Type B pancreatic cell (in vitro differentiated cells): Measurements from ENCODE around the gene VAV1. TPM values are rescaled to one million over a fixed set of nuclear protein-coding genes. Genes with fewer than 3 reads are reported as not detected.
"Not testable (repeated sequence)": the region's sequence is repeated elsewhere in the genome, so short reads cannot be mapped to it uniquely, and the experiment has no call there.

ENCODE experiments used
- DNase-seq: peaks from one replicate; pipeline ENCODE4 v3.0.0; 2021; ENCODE audit warnings: mixed read lengths; ENCODE audit not compliant: unreplicated experiment; ENCODE audit errors: extremely low spot score
- H3K27ac Mint-ChIP-seq: 2 replicates; pipeline ENCODE4 v1.8.0; 2021; ENCODE audit warnings: mild to moderate bottlenecking, mixed read lengths
- H3K27me3 Mint-ChIP-seq: 2 replicates; pipeline ENCODE4 v1.8.0; 2021; ENCODE audit warnings: mixed read lengths
- H3K36me3 Mint-ChIP-seq: 2 replicates; pipeline ENCODE4 v1.8.0; 2021; ENCODE audit warnings: mixed read lengths
- H3K4me1 Mint-ChIP-seq: one replicate; pipeline ENCODE4 v1.8.0; 2021; ENCODE audit warnings: mixed read lengths; ENCODE audit not compliant: unreplicated experiment
- H3K4me3 Mint-ChIP-seq: 2 replicates; pipeline ENCODE4 v1.8.0; 2021; ENCODE audit warnings: mild to moderate bottlenecking, mixed read lengths
- H3K9me3 Mint-ChIP-seq: 2 replicates; pipeline ENCODE4 v1.8.0; 2021; ENCODE audit warnings: mixed read lengths
- total RNA-seq: library from RNA; stranded (reverse); gene quantifications from 2 replicates; pipeline ENCODE4 v1.2.1, GENCODE V29; 2021; ENCODE audit warnings: low replicate concordance
- TF ChIP-seq, protein P1 (sequence below): fragments of 200-600 bp; sonication (generic); conservative IDR thresholded peaks from 2 replicates; pipeline ENCODE4 v1.5.0; 2021; ENCODE audit warnings: antibody characterized with exemption, mild to moderate bottlenecking

VAV1 gene
- total RNA-seq, 1 donor from 2014 or later = not detected

DNA sequence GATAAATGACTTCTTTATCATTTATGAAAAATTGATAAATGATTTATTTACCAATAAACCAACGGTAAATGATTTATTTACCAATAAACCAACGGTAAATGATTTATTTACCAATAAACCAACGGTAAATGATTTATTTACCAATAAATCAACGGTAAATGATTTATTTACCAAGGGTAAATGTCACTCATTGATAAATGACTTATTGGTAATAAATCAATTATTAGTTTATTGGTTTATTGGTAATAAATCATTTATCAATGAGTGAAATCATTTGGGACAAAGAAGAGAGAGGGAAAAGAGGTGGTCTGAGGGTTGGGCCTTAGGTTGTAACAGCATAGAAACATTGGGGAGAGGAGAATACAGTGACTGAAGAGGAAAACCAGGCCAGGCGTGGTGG is 21.5 kb downstream of the VAV1 start:
- Mint-ChIP-seq H3K4me1 (no peaks in the 10 kb centered on the region), H3K27ac (no peak overlapping the region), H3K4me3 (no peak overlapping the region), H3K9me3 (peaks cover 8% of the 10 kb centered on the region), H3K36me3 (no peaks in the 10 kb centered on the region), H3K27me3 (peaks cover 4% of the 10 kb centered on the region)
- TF ChIP-seq, protein P1, sequence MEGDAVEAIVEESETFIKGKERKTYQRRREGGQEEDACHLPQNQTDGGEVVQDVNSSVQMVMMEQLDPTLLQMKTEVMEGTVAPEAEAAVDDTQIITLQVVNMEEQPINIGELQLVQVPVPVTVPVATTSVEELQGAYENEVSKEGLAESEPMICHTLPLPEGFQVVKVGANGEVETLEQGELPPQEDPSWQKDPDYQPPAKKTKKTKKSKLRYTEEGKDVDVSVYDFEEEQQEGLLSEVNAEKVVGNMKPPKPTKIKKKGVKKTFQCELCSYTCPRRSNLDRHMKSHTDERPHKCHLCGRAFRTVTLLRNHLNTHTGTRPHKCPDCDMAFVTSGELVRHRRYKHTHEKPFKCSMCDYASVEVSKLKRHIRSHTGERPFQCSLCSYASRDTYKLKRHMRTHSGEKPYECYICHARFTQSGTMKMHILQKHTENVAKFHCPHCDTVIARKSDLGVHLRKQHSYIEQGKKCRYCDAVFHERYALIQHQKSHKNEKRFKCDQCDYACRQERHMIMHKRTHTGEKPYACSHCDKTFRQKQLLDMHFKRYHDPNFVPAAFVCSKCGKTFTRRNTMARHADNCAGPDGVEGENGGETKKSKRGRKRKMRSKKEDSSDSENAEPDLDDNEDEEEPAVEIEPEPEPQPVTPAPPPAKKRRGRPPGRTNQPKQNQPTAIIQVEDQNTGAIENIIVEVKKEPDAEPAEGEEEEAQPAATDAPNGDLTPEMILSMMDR = no peak
- DNase-seq = no peak

DNA sequence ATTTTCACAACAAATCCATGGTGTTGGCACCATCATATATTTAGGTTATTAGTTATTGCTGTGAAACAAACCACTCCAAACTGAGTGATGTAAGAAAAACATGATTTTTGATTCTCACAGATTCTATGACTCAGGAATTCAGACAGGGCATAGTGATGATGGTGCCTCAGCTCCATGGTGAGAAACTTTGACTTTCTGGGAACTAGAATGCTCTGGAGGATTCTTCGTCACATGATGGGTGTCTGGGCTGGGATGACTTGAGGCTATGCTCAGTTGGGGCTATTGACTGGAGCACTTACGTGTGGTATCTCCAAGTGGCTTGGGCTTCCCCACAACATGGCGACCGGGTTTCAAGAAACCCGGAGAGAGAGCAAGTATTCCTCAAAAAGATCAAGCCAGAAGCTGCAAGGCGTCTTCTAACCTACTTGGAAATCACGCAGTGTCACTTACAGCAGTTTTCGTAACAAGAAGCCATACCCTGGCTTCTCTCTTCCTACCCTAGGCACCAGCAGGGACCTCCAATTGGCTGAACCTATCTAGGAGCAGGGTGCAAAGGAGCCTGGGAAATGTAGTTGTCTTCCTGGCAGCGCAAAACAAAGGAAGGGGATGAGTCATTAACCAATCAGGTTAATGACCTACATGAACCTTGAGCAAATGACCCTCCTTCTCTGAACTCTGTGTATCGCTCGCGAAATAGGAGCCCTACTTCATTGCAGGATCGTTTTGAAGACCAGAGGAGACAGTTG is 22.4 kb downstream of the VAV1 start:
- H3K27ac Mint-ChIP-seq = no peak overlapping the region
- peaks cover 4% of the 10 kb centered on the region for H3K27me3 Mint-ChIP-seq
- no peak for DNase-seq
- TF ChIP-seq, protein P1 = no peak
- H3K36me3 Mint-ChIP-seq = no peaks in the 10 kb centered on the region
- peaks cover 8% of the 10 kb centered on the region for H3K9me3 Mint-ChIP-seq
- no peaks in the 10 kb centered on the region for H3K4me1 Mint-ChIP-seq
- no peak overlapping the region for H3K4me3 Mint-ChIP-seq

DNA sequence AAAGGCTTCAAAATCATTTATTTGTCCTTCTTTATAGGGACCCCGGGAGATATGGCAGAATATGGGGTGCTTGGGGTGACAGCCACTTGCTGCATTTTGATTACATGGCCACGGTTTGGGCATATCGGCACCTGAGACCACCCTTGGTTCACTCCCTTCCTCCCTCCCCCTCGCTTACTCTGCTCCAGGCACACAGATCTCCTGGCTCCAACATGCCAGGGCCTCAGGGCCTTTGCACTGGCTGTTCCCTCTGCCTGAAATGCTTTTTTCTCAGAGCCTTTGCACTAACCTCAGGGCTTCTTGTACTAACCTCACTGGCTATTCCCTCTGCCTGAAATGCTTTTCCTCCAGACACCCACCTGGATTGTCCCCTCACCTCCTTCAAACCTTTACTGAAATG is 23.8 kb downstream of the VAV1 start:
- Mint-ChIP-seq H3K4me3 (no peak overlapping the region), H3K9me3 (peaks cover 12% of the 10 kb centered on the region), H3K4me1 (no peaks in the 10 kb centered on the region), H3K27me3 (peaks cover 8% of the 10 kb centered on the region), H3K36me3 (no peaks in the 10 kb centered on the region), H3K27ac (no peak overlapping the region)
- TF ChIP-seq, protein P1 = no peak
- DNase-seq = no peak

DNA sequence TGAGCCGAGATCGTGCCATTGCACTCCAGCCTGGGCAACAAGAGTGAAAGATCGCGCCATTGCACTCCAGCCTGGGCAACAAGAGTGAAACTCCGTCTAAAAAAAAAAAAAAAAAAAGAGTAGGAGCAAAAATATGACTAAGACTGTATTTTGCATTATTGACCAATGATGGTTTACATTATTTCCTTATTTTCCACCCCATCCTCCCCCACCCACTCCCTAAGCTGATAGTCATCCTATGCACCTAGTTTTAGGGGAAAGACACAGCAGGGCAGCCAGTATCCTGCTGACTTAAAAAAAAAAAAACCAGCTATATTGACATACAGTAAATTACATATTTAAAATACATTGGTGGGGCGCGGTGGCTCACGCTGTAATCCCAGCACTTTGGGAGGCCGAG is 25.1 kb downstream of the VAV1 start:
- no peak overlapping the region for H3K27ac Mint-ChIP-seq
- TF ChIP-seq, protein P1 = no peak
- H3K27me3 Mint-ChIP-seq = peaks cover 11% of the 10 kb centered on the region

DNA sequence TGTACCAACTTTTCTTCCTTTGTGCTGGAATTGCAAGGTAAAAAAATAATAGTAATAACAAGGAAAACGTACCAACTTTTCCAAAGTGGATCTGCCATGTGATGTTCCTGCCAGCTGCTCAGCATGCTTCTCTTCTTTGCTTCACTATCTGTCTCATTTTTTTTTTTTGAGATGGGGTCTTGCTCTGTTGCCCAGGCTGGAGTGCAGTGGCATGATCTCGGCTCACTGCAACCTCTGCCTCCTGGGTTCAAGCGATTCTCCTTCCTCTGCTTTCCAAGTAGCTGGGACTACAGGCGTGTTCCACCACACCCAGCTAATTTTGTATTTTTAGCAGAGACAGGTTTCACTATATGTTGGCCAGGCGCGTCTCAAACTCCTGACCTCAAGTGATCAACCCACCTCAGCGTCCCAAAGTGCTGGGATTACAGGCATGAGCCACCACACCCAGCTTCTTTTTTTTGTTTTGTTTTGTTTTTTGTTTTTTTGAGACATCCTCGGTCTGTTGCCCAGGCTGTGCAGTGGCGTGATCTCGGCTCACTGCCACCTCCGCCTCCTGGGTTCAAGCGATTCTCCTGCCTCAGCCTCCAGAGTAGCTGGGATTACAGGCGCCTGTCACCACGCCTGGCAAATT is 27.8 kb downstream of the VAV1 start:
- H3K27ac Mint-ChIP-seq, H3K36me3 Mint-ChIP-seq, H3K4me3 Mint-ChIP-seq, H3K4me1 Mint-ChIP-seq, H3K9me3 Mint-ChIP-seq, DNase-seq: not testable (repeated sequence)
- H3K27me3 Mint-ChIP-seq = peaks cover 11% of the 10 kb centered on the region

More for the DNA sequence above, 25.1 kb downstream of the VAV1 start:
- no peaks in the 10 kb centered on the region for H3K4me1 Mint-ChIP-seq
- no peak overlapping the region for H3K4me3 Mint-ChIP-seq
- peaks cover 8% of the 10 kb centered on the region for H3K9me3 Mint-ChIP-seq
- DNase-seq = no peak
- H3K36me3 Mint-ChIP-seq = no peaks in the 10 kb centered on the region

DNA sequence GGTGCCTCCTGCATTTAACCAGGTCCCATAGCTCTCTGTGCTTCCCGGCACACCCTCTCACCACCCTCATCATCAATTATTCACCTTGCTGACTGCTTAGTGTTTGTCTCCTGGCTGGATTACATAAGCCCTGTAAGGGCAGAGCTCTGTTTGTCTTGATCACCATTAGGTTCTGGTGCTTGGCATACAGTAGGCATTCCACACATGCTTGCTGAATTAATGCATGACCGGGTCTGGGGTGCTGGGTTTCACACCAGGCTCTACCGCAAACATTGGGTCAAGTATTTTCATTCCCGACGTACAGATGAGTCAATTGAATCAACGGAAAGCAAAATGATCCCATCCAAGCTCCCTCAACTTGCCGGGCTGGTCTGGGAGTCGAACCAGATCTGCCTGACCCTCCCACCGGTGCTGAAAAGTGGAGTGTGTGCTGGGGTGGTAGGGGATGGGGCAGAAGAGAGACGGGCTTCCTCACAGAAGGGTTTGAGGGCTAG is 28.5 kb downstream of the VAV1 start:
- DNase-seq = no peak
- Mint-ChIP-seq H3K36me3 (no peaks in the 10 kb centered on the region), H3K4me3 (no peak overlapping the region), H3K4me1 (no peaks in the 10 kb centered on the region), H3K9me3 (peaks cover 8% of the 10 kb centered on the region), H3K27me3 (peaks cover 11% of the 10 kb centered on the region), H3K27ac (no peak overlapping the region)
- TF ChIP-seq, protein P1 = no peak
